ENCODE results near the gene BRSK1. TPM values are rescaled to one million over a fixed set of nuclear protein-coding genes. Genes with fewer than 3 reads are reported as not detected.

The BRSK1 gene
- total and polyA plus RNA-seq, 10 of the 15 experiments (the other 5 are each of a cell fraction or from before 2014, with no cell fraction given): 0.03 to 0.76 (median 0.25) TPM; not detected in 4

GRCh38 chr19:55266404-55266803 is 17.4 kb upstream of the BRSK1 start:
- H3K27me3 ChIP-seq (replicated peaks in 1 of 2; ENCODE audit: control insufficient read depth in 2 of 2, insufficient read depth in 2 of 2, low read length in 1 of 2): no peaks in the 10 kb centered on the region
- H3K9me3 ChIP-seq (replicated peaks; ENCODE audit: control insufficient read depth, insufficient read depth, low read length): no peaks in the 10 kb centered on the region; the same call in 2 of the 3 replicates
- H4K20me1 ChIP-seq (ENCODE audit: control insufficient read depth, insufficient read depth): no peaks in the 10 kb centered on the region
- no peak overlapping the region for H3K4me3 ChIP-seq
- BruUV-seq (replicated peaks): no TSS peak
- no peak overlapping the region for H3K9ac ChIP-seq (ENCODE audit: control insufficient read depth, insufficient read depth, low read length)
- H3K4me1 ChIP-seq (ENCODE audit: control insufficient read depth, insufficient read depth, low read length): no peaks in the 10 kb centered on the region
- ChIA-PET SMC1A (ENCODE audit: uncharacterized antibody, unreplicated experiment) (no interaction called here), RAD21 (ENCODE audit: unreplicated experiment) (no interaction called here), POLR2A (no interaction called here), CTCF (no interaction called here)
- no peak overlapping the region for H3K4me2 ChIP-seq (ENCODE audit: control insufficient read depth, insufficient read depth)
- H3K79me2 ChIP-seq (ENCODE audit: control insufficient read depth, insufficient read depth, low read length): no peaks in the 10 kb centered on the region
- WGBS (ENCODE audit: insufficient coverage, insufficient replicate concordance, low lambda C conversion rate, missing lambda C conversion rate): 95% methylated on average over 3 of the region's 3 CpGs
- DNase-seq (ENCODE audit: low read depth, low spot score) (no peak), ATAC-seq (no peak), FAIRE-seq (peak; percentile 72)
- H3K36me3 ChIP-seq (ENCODE audit: control insufficient read depth in 2 of 2, insufficient read depth in 2 of 2, low read length in 1 of 2): no peaks in the 10 kb centered on the region; a peak in 1 of 4 replicates
- TF ChIP-seq PAX5 (IDR thresholded peaks at IDR 0.05; ENCODE audit: borderline replicate concordance, low read depth, low read length) (no peak), PBX3 (IDR thresholded peaks at IDR 0.05; ENCODE audit: insufficient replicate concordance, low read depth, low read length) (no peak), TARDBP (IDR thresholded peaks at IDR 0.05; ENCODE audit: borderline replicate concordance) (no peak), TCF7 (IDR thresholded peaks at IDR 0.05; ENCODE audit: borderline replicate concordance) (no peak), CHD1 (IDR thresholded peaks at IDR 0.05; ENCODE audit: low read depth, low read length) (no peak), IRF5 (IDR thresholded peaks at IDR 0.05; ENCODE audit: borderline replicate concordance) (no peak), IRF4 (IDR thresholded peaks at IDR 0.05; ENCODE audit: low read depth, low read length) (no peak), ESRRA (IDR thresholded peaks at IDR 0.05; ENCODE audit: low read length) (no peak), HDAC6 (IDR thresholded peaks at IDR 0.05; ENCODE audit: unreplicated experiment) (no peak), CBFB (IDR thresholded peaks at IDR 0.05; ENCODE audit: low read depth) (no peak), NR2F1 (conservative IDR thresholded peaks at IDR 0.05) (no peak), MEF2B (IDR thresholded peaks at IDR 0.05; ENCODE audit: partially characterized antibody, poor library complexity, severe bottlenecking) (no peak), KAT2A (conservative IDR thresholded peaks at IDR 0.05; ENCODE audit: control insufficient read depth, low read depth, low read length) (no peak), ZBTB40 (IDR thresholded peaks at IDR 0.05; ENCODE audit: borderline replicate concordance) (no peak)
- H3K27ac ChIP-seq (ENCODE audit: control insufficient read depth, insufficient read depth): no peak overlapping the region
- in situ Hi-C loops (cut with MboI): no loop called here
- no peak overlapping the region for H2AFZ ChIP-seq (ENCODE audit: control insufficient read depth, low read depth, low read length)
- intact Hi-C loops (cut with micrococcal nuclease; ENCODE audit: unreplicated experiment): no loop called here
